ENCODE measurements around the gene UGP2. TPM values are rescaled to one million over a fixed set of nuclear protein-coding genes. Genes with fewer than 3 reads are reported as not detected.
A peak's percentile ranks its signal among the peaks of the same experiment; 100 is the strongest.

Gene UGP2
- total RNA-seq, 1 experiment from 2014 or later: 883 TPM

DNA sequence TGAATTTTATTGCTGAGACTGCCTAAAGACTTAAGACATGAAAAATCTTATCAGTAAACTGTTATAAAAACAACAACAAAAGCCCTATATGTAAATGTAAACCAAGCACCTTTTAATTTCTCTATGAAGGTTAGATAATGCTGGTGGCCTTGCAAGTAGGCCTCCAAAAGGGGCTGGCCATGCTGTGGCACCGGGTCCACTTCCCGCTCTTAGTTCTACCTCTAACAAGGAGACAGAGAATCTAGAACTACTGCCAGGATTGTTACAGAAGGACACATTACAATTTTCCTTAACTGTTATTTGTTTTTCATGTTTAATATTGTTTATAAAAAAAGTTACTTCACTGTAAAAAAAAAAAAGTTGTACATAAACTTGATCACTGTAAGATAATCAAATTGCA, 49.0 kb downstream of the UGP2 start:
- Histone ChIP-seq H2BK20ac (ENCODE audit: low read depth, low read length, poor library complexity, severe bottlenecking) (no peak overlapping the region), H3K14ac (ENCODE audit: insufficient read depth, low read length) (no peak overlapping the region), H4K8ac (replicated peaks; ENCODE audit: insufficient read length, low read depth, low read length) (no peak overlapping the region), H3K56ac (ENCODE audit: insufficient read length, low read depth, low read length) (no peak overlapping the region), H2AK5ac (ENCODE audit: insufficient read length, low read length) (no peak overlapping the region), H2BK5ac (ENCODE audit: insufficient read length, low read length) (no peak overlapping the region), H4K91ac (ENCODE audit: insufficient read length, low read depth, low read length) (no peak overlapping the region), H3K27ac (ENCODE audit: insufficient read length, low read depth, low read length) (no peak overlapping the region), H3K79me1 (ENCODE audit: insufficient read depth, low read depth, low read length, poor library complexity, severe bottlenecking) (no peaks in the 10 kb centered on the region), H3K18ac (ENCODE audit: insufficient read length, low read depth, low read length) (no peak overlapping the region), H4K20me1 (ENCODE audit: control insufficient read depth, insufficient read depth, insufficient read length) (no peaks in the 10 kb centered on the region), H3T11ph (ENCODE audit: low read length) (no peak overlapping the region), H3K4ac (ENCODE audit: low read depth, low read length) (no peak overlapping the region), H3K4me2 (ENCODE audit: insufficient read depth, insufficient read length, low read length) (no peak overlapping the region), H4K5ac (ENCODE audit: insufficient read length, low read depth, low read length) (no peak overlapping the region), H3K9ac (ENCODE audit: extremely low read depth, insufficient read length, low read length) (no peak overlapping the region), H3K23ac (ENCODE audit: insufficient read length, low read depth, low read length) (no peak overlapping the region), H3K4me1 (ENCODE audit: insufficient read depth, low read length) (peaks cover 5% of the 10 kb centered on the region; the same call in 1 of the 2 replicates), H3K23me2 (ENCODE audit: insufficient read length, low read depth, low read length, poor library complexity, severe bottlenecking) (no peaks in the 10 kb centered on the region), H3K9me3 (ENCODE audit: control insufficient read depth, low read depth, low read length) (no peaks in the 10 kb centered on the region), H3K27me3 (ENCODE audit: insufficient read depth, low read length) (no peaks in the 10 kb centered on the region), H2BK15ac (ENCODE audit: low read depth, low read length) (no peak overlapping the region), H2BK120ac (ENCODE audit: low read depth, low read length, poor library complexity, severe bottlenecking) (no peak overlapping the region), H2BK12ac (ENCODE audit: insufficient read length, low read depth, low read length) (no peak overlapping the region), H3K79me2 (ENCODE audit: insufficient read depth, low read length) (no peaks in the 10 kb centered on the region), H2AFZ (ENCODE audit: low read length) (no peak overlapping the region)
- H3K9me3 Mint-ChIP-seq: no peaks in the 10 kb centered on the region
- H3K27ac Mint-ChIP-seq: peak overlapping the region in 1 of 3 experiments; percentile 83; a peak in 3 of 7 replicates
- no CpG with 5 or more reads among the region's 2 CpGs for WGBS (ENCODE audit: extremely low coverage, insufficient read length, low lambda C conversion rate)
- no peaks in the 10 kb centered on the region; the same call in 1 of the 2 replicates for H3K27me3 Mint-ChIP-seq (ENCODE audit: low read depth)
- H3K4me3 Mint-ChIP-seq: no peak overlapping the region
- H3K36me3 Mint-ChIP-seq (ENCODE audit: insufficient read depth in 1 of 3, low read depth in 3 of 3): peaks cover 32 to 82% (median 73%) of the 10 kb centered on the region in 3 experiments
- no peak for TF ChIP-seq CTCF (conservative IDR thresholded peaks at IDR 0.05)
- peaks cover 17 to 19% of the 10 kb centered on the region in 2 experiments for H3K4me1 Mint-ChIP-seq
- DNase-seq: no peak

Measured in H9 (cell line).